ENCODE data around the gene EPN1. TPM values are rescaled to one million over a fixed set of nuclear protein-coding genes. Genes with fewer than 3 reads are reported as not detected.

EPN1 gene
- polyA plus RNA-seq (ENCODE audit: insufficient read length in 4 of 4) = 100 to 1,000 TPM in 2 of 4 donors, 10 to 100 TPM in 2; 66.6 to 152 (median 94.9) TPM

GRCh38 chr19:55674841-55675660 lies at the start of gene EPN1:
TSS of gene EPN1 (plus strand) at chr19:55675226. CDS start at chr19:55678628, 3,402 bp downstream.
- DNase-seq (ENCODE audit: low read depth in 4 of 4, low spot score in 3 of 4) = peak; percentile 83 to 91 (median 85)

- DNase-seq (ENCODE audit: low read depth in 4 of 4, low spot score in 3 of 4) = no peak
These were observed 48.7 kb upstream of the EPN1 start for GRCh38 chr19:55626350-55626749.

- peak; percentile 75 to 83 (median 83) for DNase-seq (ENCODE audit: low read depth in 4 of 4, low spot score in 3 of 4)
These were observed 42.6 kb upstream of the EPN1 start for GRCh38 chr19:55632463-55632834.

- DNase-seq (ENCODE audit: low read depth in 4 of 4, low spot score in 3 of 4) = no peak
These were observed 41.2 kb upstream of the EPN1 start for GRCh38 chr19:55633861-55634260.

GRCh38 chr19:55635334-55635717 lies 39.7 kb upstream of the EPN1 start:
- no peak for DNase-seq (ENCODE audit: low read depth in 4 of 4, low spot score in 3 of 4)

- no peak for DNase-seq (ENCODE audit: low read depth in 4 of 4, low spot score in 3 of 4)
These were observed 39.1 kb upstream of the EPN1 start for GRCh38 chr19:55635856-55636440.

- DNase-seq (ENCODE audit: low read depth in 4 of 4, low spot score in 3 of 4) = no peak
These were observed 38.3 kb upstream of the EPN1 start for GRCh38 chr19:55636723-55637122.

GRCh38 chr19:55637534-55637933 lies 37.5 kb upstream of the EPN1 start:
- no peak for DNase-seq (ENCODE audit: low read depth in 4 of 4, low spot score in 3 of 4)

GRCh38 chr19:55638864-55639359 lies 36.1 kb upstream of the EPN1 start:
- no peak for DNase-seq (ENCODE audit: low read depth in 4 of 4, low spot score in 3 of 4)

- no peak for DNase-seq (ENCODE audit: low read depth in 4 of 4, low spot score in 3 of 4)
These were observed 34.9 kb upstream of the EPN1 start for GRCh38 chr19:55640043-55640576.

- DNase-seq (ENCODE audit: low read depth in 4 of 4, low spot score in 3 of 4) = no peak
These were observed 34.2 kb upstream of the EPN1 start, which contains the start of gene ZNF580 for GRCh38 chr19:55640577-55641425. TSS of gene ZNF580 (plus strand) at chr19:55641002. CDS start at chr19:55642509, 1,507 bp downstream.

- no peak for DNase-seq (ENCODE audit: low read depth in 4 of 4, low spot score in 3 of 4)
These were observed 33.4 kb upstream of the EPN1 start for GRCh38 chr19:55641426-55642152.

- DNase-seq (ENCODE audit: low read depth in 4 of 4, low spot score in 3 of 4) = no peak
These were observed 32.6 kb upstream of the EPN1 start for GRCh38 chr19:55642153-55643002.

- DNase-seq (ENCODE audit: low read depth in 4 of 4, low spot score in 3 of 4) = no peak
These were observed 31.8 kb upstream of the EPN1 start, which contains the start of gene ZNF581 for GRCh38 chr19:55643003-55643886. TSS of gene ZNF581 (plus strand) at chr19:55643649. CDS start at chr19:55644572, 923 bp downstream.

GRCh38 chr19:55643887-55644176 lies 31.2 kb upstream of the EPN1 start:
- DNase-seq (ENCODE audit: low read depth in 4 of 4, low spot score in 3 of 4) = no peak

- no peak for DNase-seq (ENCODE audit: low read depth in 4 of 4, low spot score in 3 of 4)
These were observed 30.7 kb upstream of the EPN1 start for GRCh38 chr19:55644191-55644833.

- DNase-seq (ENCODE audit: low read depth in 4 of 4, low spot score in 3 of 4) = no peak
These were observed 30.0 kb upstream of the EPN1 start for GRCh38 chr19:55644842-55645511.

Data from left renal pelvis (tissue), 4 donors.